Measurements from ENCODE around the gene CNN3. TPM values are rescaled to one million over a fixed set of nuclear protein-coding genes. Genes with fewer than 3 reads are reported as not detected.

Gene CNN3
- total and polyA plus RNA-seq, 2 donors (not counting 1 experiment from before 2014, with no cell fraction given) = 2.3 to 17.2 TPM

DNA sequence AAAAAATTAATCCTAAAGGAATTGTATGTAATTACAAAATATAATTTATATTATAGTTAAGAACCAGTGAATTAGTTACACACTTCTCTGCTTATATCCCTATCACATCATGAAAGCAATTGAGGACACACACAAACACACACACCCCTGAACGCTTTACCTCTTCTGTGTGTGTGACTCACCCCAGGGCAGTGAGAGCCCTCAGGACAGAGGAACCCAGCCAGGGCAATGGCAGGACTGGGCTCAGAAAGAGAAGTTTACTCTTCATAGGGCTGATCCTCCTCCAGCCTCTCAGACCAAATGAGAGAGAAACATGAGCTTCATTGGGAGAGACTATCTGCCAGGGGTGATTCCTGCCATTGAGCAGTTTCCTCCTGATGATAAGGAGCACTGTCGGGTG lies 68.6 kb downstream of the CNN3 start:
- Histone ChIP-seq H4K20me1 (ENCODE audit: control insufficient read depth, insufficient read depth, low read length, poor library complexity, severe bottlenecking) (no peaks in the 10 kb centered on the region), H3K4me2 (replicated peaks; ENCODE audit: low read depth, low read length, poor library complexity, severe bottlenecking) (no peak overlapping the region), H2AFZ (ENCODE audit: insufficient read depth, low read depth, low read length, poor library complexity, severe bottlenecking) (no peak overlapping the region), H3K79me2 (ENCODE audit: control insufficient read depth, insufficient read depth, low read length) (no peaks in the 10 kb centered on the region), H3K27ac (ENCODE audit: low read length in 2 of 2) (no peak overlapping the region), H3K36me3 (replicated peaks in 1 of 2; ENCODE audit: control extremely low read depth in 1 of 2, control insufficient read depth in 1 of 2, extremely low read depth in 1 of 2, insufficient read depth in 2 of 2, low read length in 1 of 2) (no peaks in the 10 kb centered on the region), H3K4me3 (ENCODE audit: control extremely low read depth in 1 of 5, extremely low read depth in 1 of 5, insufficient read depth in 1 of 5, low read depth in 2 of 5, low read length in 4 of 5) (no peak overlapping the region), H3K9ac (ENCODE audit: low read length) (no peak overlapping the region), H3K9me3 (ENCODE audit: control extremely low read depth in 1 of 3, control insufficient read depth in 2 of 3, insufficient read depth in 1 of 3, low read length in 2 of 3) (no peaks in the 10 kb centered on the region), H3K27me3 (replicated peaks in 1 of 4; ENCODE audit: control extremely low read depth in 1 of 4, control insufficient read depth in 3 of 4, insufficient read depth in 4 of 4, low read length in 3 of 4) (peaks cover 0 to 8% (median 1%) of the 10 kb centered on the region in 4 experiments), H3K4me1 (ENCODE audit: control insufficient read depth in 2 of 2, insufficient read depth in 2 of 2, low read length in 2 of 2) (peaks cover 5 to 6% of the 10 kb centered on the region in 2 donors)
- TF ChIP-seq EZH2 (IDR thresholded peaks at IDR 0.05; ENCODE audit: borderline replicate concordance, insufficient read depth, low read depth, low read length, poor library complexity, severe bottlenecking) = no peak
- TF ChIP-seq CTCF (IDR thresholded peaks at IDR 0.05) = no peak
- 88% methylated on average over 1 of the region's 2 CpGs for WGBS (ENCODE audit: insufficient coverage)
- ATAC-seq (ENCODE audit: low read depth) = no peak
- H3K27me3 Mint-ChIP-seq = peaks cover 4% of the 10 kb centered on the region
- POLR2A ChIA-PET = no interaction called here
- intact Hi-C loops (cut with micrococcal nuclease) = no loop called here
- H3K27ac Mint-ChIP-seq = no peak overlapping the region
- H3K9me3 Mint-ChIP-seq (ENCODE audit: insufficient read depth) = no peaks in the 10 kb centered on the region
- no peak for DNase-seq
- H3K4me1 Mint-ChIP-seq = no peaks in the 10 kb centered on the region
- H3K4me3 Mint-ChIP-seq = no peak overlapping the region
- CTCF ChIA-PET = interaction anchor here (1.0 to 10.6 kb wide), 3 partner anchors 10 to 185 kb away, joined by 3 to 243 read pairs (median 4); no protein-coding TSS in a partner anchor

GRCh38 chr1:94856868-94857267 lies 70.0 kb downstream of the CNN3 start:
- no peaks in the 10 kb centered on the region for H3K9me3 ChIP-seq (ENCODE audit: control extremely low read depth in 1 of 3, control insufficient read depth in 2 of 3, insufficient read depth in 1 of 3, low read length in 2 of 3)
- POLR2A ChIA-PET = interaction anchor here (0.7 kb wide), 1 partner anchor 186 kb away, joined by 8 read pairs; no protein-coding TSS in a partner anchor
- no peak overlapping the region for H3K4me3 Mint-ChIP-seq

More at GRCh38 chr1:94856868-94857267, 70.0 kb downstream of the CNN3 start:
- Histone ChIP-seq H3K27ac (ENCODE audit: low read length in 2 of 2) (no peak overlapping the region), H2AFZ (ENCODE audit: insufficient read depth, low read depth, low read length, poor library complexity, severe bottlenecking) (no peak overlapping the region), H3K79me2 (ENCODE audit: control insufficient read depth, insufficient read depth, low read length) (no peaks in the 10 kb centered on the region), H4K20me1 (ENCODE audit: control insufficient read depth, insufficient read depth, low read length, poor library complexity, severe bottlenecking) (no peaks in the 10 kb centered on the region), H3K4me1 (ENCODE audit: control insufficient read depth in 2 of 2, insufficient read depth in 2 of 2, low read length in 2 of 2) (peaks cover 5 to 6% of the 10 kb centered on the region in 2 donors), H3K4me3 (ENCODE audit: control extremely low read depth in 1 of 5, extremely low read depth in 1 of 5, insufficient read depth in 1 of 5, low read depth in 2 of 5, low read length in 4 of 5) (no peak overlapping the region), H3K4me2 (replicated peaks; ENCODE audit: low read depth, low read length, poor library complexity, severe bottlenecking) (no peak overlapping the region), H3K36me3 (replicated peaks in 1 of 2; ENCODE audit: control extremely low read depth in 1 of 2, control insufficient read depth in 1 of 2, extremely low read depth in 1 of 2, insufficient read depth in 2 of 2, low read length in 1 of 2) (no peaks in the 10 kb centered on the region), H3K27me3 (replicated peaks in 1 of 4; ENCODE audit: control extremely low read depth in 1 of 4, control insufficient read depth in 3 of 4, insufficient read depth in 4 of 4, low read length in 3 of 4) (peaks cover 0 to 8% (median 2%) of the 10 kb centered on the region in 4 experiments), H3K9ac (ENCODE audit: low read length) (no peak overlapping the region)
- no peaks in the 10 kb centered on the region for H3K4me1 Mint-ChIP-seq
- peaks cover 4% of the 10 kb centered on the region for H3K27me3 Mint-ChIP-seq
- H3K9me3 Mint-ChIP-seq (ENCODE audit: insufficient read depth) = no peaks in the 10 kb centered on the region
- intact Hi-C loops (cut with micrococcal nuclease) = no loop called here
- CTCF ChIA-PET = interaction anchor here (0.7 to 10.6 kb wide), 7 partner anchors 9 to 191 kb away, joined by 3 to 288 read pairs (median 4); no protein-coding TSS in a partner anchor
- whole genome bisulfite sequencing (ENCODE audit: insufficient coverage) = 100% methylated on average over 1 of the region's 3 CpGs
- no peak for ATAC-seq (ENCODE audit: low read depth)
- DNase-seq = no peak
- no peak for TF ChIP-seq EZH2 (IDR thresholded peaks at IDR 0.05; ENCODE audit: borderline replicate concordance, insufficient read depth, low read depth, low read length, poor library complexity, severe bottlenecking)
- TF ChIP-seq CTCF (IDR thresholded peaks at IDR 0.05) = no peak
- H3K27ac Mint-ChIP-seq = no peak overlapping the region

Measured in B cell (primary cell).